ENCODE results near the gene KIAA0319L. TPM values are rescaled to one million over a fixed set of nuclear protein-coding genes. Genes with fewer than 3 reads are reported as not detected.

KIAA0319L gene
- total RNA-seq, 1 experiment from 2014 or later, result 70.0 TPM

DNA sequence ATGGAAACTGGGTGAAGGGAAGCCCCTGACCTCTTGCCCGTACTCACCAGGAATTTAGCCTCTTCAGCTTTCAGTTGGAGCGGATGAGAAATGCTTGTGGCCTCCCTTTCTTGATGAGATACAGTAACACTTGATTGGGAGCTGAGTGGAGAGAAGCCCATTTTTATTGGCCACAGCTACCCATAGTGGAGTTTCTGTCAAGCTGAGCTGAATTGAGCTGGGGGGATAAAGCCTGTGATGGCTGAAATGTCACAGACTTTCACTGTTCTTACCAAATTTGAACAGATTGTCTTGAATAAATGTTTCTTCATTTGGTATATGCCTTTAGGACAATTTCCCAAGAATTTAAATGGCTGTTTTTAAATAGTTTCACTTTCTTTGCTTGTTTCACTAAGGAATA lies 162.8 kb downstream of the KIAA0319L start (continued):
- TF ChIP-seq CBFB (CRISPR knock-in tag; IDR thresholded peaks at IDR 0.05; ENCODE audit: low read depth) (no peak), NR3C1 (CRISPR knock-in tag; conservative IDR thresholded peaks at IDR 0.05; ENCODE audit: low read depth) (no peak), TEAD4 (CRISPR knock-in tag; IDR thresholded peaks at IDR 0.05) (no peak), NFATC4 (CRISPR knock-in tag; IDR thresholded peaks at IDR 0.05) (no peak), NFYB (CRISPR knock-in tag; conservative IDR thresholded peaks at IDR 0.05; ENCODE audit: low read depth) (no peak)

DNA sequence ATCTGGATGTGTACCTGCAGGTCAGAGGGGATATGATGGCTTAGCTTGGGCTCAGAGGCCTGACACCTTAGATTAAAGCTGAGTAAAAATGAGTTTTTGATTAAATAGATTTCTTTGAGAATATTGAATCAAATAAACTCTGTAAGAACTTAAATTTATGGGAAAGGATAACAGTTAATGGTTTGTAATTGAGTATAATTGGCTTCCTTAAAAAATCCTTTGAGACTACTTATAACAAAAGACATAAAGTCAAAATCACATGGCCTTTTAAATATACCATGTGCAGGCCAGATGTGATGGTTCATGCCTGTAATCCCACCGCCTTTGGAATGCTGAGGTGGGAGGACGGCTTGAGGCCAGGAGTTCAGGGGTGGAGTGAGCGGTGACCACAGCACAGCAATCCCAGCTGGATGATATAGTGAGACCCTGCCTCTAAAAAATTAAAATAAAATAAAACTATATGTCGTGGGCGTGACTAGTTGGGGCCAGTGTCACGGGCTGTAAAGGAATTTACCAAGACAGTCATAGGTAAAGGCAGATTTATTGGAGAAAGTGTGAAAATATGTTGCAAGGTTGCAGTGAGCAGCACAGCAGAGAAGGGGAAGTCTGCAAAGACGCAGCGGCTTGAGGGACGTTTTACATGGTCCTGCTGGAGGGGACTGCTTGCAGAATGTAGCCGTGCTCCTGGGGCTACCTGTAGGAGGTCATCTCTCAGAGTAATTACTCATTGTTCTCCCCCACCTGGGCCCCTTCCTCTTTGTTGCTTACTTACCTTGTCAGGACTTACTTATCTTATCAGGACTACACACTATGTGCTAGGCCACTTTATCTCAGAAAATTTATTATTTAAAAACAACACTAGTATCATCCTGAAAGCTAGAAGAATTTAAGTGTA lies 166.4 kb downstream of the KIAA0319L start:
- Mint-ChIP-seq H3K36me3 (peaks cover 46% of the 10 kb centered on the region), H3K27ac (peak overlapping the region; percentile 98), H3K9me3 (peaks cover 7% of the 10 kb centered on the region), H3K4me1 (peaks cover 75% of the 10 kb centered on the region), H3K27me3 (ENCODE audit: low read depth) (no peaks in the 10 kb centered on the region), H3K4me3 (peak overlapping the region; percentile 19)
- ChIA-PET CTCF (no interaction called here), POLR2A (interaction anchor here (1.0 kb wide), 1 partner anchor 198 kb away, joined by 3 read pairs; the partner anchor contains the start of gene SFPQ)
- TF ChIP-seq RORB (CRISPR knock-in tag; IDR thresholded peaks at IDR 0.05) (no peak), TEAD1 (CRISPR knock-in tag; IDR thresholded peaks at IDR 0.05) (0 out of 2 replicates have a peak, but pooled peaks have one; percentile 24), ZNF121 (CRISPR knock-in tag; IDR thresholded peaks at IDR 0.05) (peak; percentile 89)
- peak; percentile 56 for DNase-seq (ENCODE audit: low spot score)
- peak; percentile 88 for ATAC-seq

DNA sequence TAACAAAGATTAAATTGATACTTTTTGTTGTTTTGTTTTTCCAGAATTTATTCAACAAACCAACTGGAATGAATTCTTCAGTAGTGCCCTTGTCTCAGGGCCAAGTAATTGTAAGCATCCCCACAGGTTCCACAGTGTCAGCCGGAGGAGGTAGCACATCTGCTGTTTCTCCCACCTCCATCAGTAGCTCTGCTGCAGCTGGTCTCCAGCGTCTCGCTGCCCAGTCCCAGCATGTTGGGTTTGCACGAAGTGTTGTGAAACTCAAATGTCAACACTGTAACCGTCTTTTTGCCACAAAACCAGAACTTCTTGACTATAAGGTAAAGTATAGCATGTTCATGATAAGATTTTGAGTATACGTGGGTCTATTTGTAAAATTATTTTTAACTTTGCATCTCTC lies 170.2 kb downstream of the KIAA0319L start:
- ChIA-PET CTCF (interaction anchor here (0.6 kb wide), 1 partner anchor 42 kb away, joined by 3 read pairs; no protein-coding TSS in a partner anchor), POLR2A (no interaction called here)
- ATAC-seq (no peak), DNase-seq (ENCODE audit: low spot score) (no peak)
- H3K27ac Mint-ChIP-seq, result peak overlapping the region; percentile 65; the same call in 1 of the 2 replicates
- TF ChIP-seq, protein P1, sequence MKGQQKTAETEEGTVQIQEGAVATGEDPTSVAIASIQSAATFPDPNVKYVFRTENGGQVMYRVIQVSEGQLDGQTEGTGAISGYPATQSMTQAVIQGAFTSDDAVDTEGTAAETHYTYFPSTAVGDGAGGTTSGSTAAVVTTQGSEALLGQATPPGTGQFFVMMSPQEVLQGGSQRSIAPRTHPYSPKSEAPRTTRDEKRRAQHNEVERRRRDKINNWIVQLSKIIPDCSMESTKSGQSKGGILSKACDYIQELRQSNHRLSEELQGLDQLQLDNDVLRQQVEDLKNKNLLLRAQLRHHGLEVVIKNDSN (CRISPR knock-in tag; IDR thresholded peaks at IDR 0.05), result no peak
- TF ChIP-seq ZNF317 (CRISPR knock-in tag; IDR thresholded peaks at IDR 0.05; ENCODE audit: borderline replicate concordance, low read depth), result 0 out of 2 replicates have a peak, but pooled peaks have one; percentile 47
- TF ChIP-seq, protein P2, sequence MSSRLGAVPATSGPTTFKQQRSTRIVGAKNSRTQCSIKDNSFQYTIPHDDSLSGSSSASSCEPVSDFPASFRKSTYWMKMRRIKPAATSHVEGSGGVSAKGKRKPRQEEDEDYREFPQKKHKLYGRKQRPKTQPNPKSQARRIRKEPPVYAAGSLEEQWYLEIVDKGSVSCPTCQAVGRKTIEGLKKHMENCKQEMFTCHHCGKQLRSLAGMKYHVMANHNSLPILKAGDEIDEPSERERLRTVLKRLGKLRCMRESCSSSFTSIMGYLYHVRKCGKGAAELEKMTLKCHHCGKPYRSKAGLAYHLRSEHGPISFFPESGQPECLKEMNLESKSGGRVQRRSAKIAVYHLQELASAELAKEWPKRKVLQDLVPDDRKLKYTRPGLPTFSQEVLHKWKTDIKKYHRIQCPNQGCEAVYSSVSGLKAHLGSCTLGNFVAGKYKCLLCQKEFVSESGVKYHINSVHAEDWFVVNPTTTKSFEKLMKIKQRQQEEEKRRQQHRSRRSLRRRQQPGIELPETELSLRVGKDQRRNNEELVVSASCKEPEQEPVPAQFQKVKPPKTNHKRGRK (CRISPR knock-in tag; IDR thresholded peaks at IDR 0.05; ENCODE audit: borderline replicate concordance), result no peak
- TF ChIP-seq, protein P3, sequence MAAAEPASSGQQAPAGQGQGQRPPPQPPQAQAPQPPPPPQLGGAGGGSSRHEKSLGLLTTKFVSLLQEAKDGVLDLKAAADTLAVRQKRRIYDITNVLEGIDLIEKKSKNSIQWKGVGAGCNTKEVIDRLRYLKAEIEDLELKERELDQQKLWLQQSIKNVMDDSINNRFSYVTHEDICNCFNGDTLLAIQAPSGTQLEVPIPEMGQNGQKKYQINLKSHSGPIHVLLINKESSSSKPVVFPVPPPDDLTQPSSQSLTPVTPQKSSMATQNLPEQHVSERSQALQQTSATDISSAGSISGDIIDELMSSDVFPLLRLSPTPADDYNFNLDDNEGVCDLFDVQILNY (CRISPR knock-in tag; IDR thresholded peaks at IDR 0.05), result no peak
- no peak for TF ChIP-seq FOXP1 (CRISPR knock-in tag; IDR thresholded peaks at IDR 0.05; ENCODE audit: borderline replicate concordance)
- TF ChIP-seq ZNF121 (CRISPR knock-in tag; IDR thresholded peaks at IDR 0.05), result peak; percentile 89
- no peak for TF ChIP-seq ZNF219 (CRISPR knock-in tag; IDR thresholded peaks at IDR 0.05; ENCODE audit: borderline replicate concordance)
- TF ChIP-seq, protein P4, sequence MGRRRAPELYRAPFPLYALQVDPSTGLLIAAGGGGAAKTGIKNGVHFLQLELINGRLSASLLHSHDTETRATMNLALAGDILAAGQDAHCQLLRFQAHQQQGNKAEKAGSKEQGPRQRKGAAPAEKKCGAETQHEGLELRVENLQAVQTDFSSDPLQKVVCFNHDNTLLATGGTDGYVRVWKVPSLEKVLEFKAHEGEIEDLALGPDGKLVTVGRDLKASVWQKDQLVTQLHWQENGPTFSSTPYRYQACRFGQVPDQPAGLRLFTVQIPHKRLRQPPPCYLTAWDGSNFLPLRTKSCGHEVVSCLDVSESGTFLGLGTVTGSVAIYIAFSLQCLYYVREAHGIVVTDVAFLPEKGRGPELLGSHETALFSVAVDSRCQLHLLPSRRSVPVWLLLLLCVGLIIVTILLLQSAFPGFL (CRISPR knock-in tag; IDR thresholded peaks at IDR 0.05; ENCODE audit: borderline replicate concordance), result no peak
- TF ChIP-seq, protein P5, sequence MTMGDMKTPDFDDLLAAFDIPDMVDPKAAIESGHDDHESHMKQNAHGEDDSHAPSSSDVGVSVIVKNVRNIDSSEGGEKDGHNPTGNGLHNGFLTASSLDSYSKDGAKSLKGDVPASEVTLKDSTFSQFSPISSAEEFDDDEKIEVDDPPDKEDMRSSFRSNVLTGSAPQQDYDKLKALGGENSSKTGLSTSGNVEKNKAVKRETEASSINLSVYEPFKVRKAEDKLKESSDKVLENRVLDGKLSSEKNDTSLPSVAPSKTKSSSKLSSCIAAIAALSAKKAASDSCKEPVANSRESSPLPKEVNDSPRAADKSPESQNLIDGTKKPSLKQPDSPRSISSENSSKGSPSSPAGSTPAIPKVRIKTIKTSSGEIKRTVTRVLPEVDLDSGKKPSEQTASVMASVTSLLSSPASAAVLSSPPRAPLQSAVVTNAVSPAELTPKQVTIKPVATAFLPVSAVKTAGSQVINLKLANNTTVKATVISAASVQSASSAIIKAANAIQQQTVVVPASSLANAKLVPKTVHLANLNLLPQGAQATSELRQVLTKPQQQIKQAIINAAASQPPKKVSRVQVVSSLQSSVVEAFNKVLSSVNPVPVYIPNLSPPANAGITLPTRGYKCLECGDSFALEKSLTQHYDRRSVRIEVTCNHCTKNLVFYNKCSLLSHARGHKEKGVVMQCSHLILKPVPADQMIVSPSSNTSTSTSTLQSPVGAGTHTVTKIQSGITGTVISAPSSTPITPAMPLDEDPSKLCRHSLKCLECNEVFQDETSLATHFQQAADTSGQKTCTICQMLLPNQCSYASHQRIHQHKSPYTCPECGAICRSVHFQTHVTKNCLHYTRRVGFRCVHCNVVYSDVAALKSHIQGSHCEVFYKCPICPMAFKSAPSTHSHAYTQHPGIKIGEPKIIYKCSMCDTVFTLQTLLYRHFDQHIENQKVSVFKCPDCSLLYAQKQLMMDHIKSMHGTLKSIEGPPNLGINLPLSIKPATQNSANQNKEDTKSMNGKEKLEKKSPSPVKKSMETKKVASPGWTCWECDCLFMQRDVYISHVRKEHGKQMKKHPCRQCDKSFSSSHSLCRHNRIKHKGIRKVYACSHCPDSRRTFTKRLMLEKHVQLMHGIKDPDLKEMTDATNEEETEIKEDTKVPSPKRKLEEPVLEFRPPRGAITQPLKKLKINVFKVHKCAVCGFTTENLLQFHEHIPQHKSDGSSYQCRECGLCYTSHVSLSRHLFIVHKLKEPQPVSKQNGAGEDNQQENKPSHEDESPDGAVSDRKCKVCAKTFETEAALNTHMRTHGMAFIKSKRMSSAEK (CRISPR knock-in tag; IDR thresholded peaks at IDR 0.05; ENCODE audit: borderline replicate concordance), result no peak
- no peak for TF ChIP-seq SP1 (CRISPR knock-in tag; conservative IDR thresholded peaks at IDR 0.05)
- peaks cover 7% of the 10 kb centered on the region for H3K9me3 Mint-ChIP-seq
- H3K4me3 Mint-ChIP-seq, result no peak overlapping the region
- peaks cover 58% of the 10 kb centered on the region for H3K4me1 Mint-ChIP-seq
- peaks cover 36% of the 10 kb centered on the region for H3K36me3 Mint-ChIP-seq
- no peaks in the 10 kb centered on the region for H3K27me3 Mint-ChIP-seq (ENCODE audit: low read depth)
